HepG2 (cell line): Measurements from ENCODE around the gene TFAP2E.

Experiments used
- CTCF ChIP-seq: sonication (generic); formaldehyde crosslinking; IDR thresholded peaks from 2 replicates; pipeline ENCODE4 v1.5.0; 2020; ENCODE audit warnings: mild to moderate bottlenecking, missing genetic modification reagents, moderate library complexity
- EED ChIP-seq: sonication (generic); formaldehyde crosslinking; IDR thresholded peaks from 2 replicates; pipeline ENCODE4 v1.5.0; 2020; ENCODE audit warnings: mild to moderate bottlenecking, missing genetic modification reagents
- HDAC2 ChIP-seq: sonication (generic); formaldehyde crosslinking; IDR thresholded peaks from 2 replicates; pipeline ENCODE4 v1.4.0; 2020; ENCODE audit warnings: missing genetic modification reagents
- JUND ChIP-seq: sonication (generic); formaldehyde crosslinking; IDR thresholded peaks from 2 replicates; pipeline ENCODE4 v1.8.0; 2022; ENCODE audit warnings: mild to moderate bottlenecking, missing genetic modification reagents
- MTA3 ChIP-seq: sonication (generic); formaldehyde crosslinking; IDR thresholded peaks from 2 replicates; pipeline ENCODE4 v1.4.0; 2020; ENCODE audit warnings: missing genetic modification reagents
- MYC ChIP-seq: sonication (generic); formaldehyde crosslinking; IDR thresholded peaks from 2 replicates; pipeline ENCODE4 v1.9.0; 2021; ENCODE audit warnings: missing genetic modification reagents, borderline replicate concordance
- NCOA1 ChIP-seq: sonication (generic); formaldehyde crosslinking; IDR thresholded peaks from 2 replicates; pipeline ENCODE4 v1.9.0; 2021; ENCODE audit warnings: missing genetic modification reagents
- NFIC ChIP-seq: IDR thresholded peaks from 2 replicates; pipeline ENCODE4 v1.6.1; 2012; ENCODE audit warnings: mild to moderate bottlenecking, low read length, inconsistent platforms
- POLR2A ChIP-seq, 2 experiments: IDR thresholded peaks; 2 replicates each; pipeline ENCODE4 v1.6.1; 2011; ENCODE audit warnings: low read depth in 2 of 2, low read length in 2 of 2, mild to moderate bottlenecking in 1 of 2, moderate library complexity in 1 of 2; ENCODE audit not compliant: insufficient read depth in 1 of 2
- TCF7L2 ChIP-seq: IDR thresholded peaks from 2 replicates; pipeline ENCODE4 v1.6.1; 2011; ENCODE audit warnings: mild to moderate bottlenecking, low read depth, low read length, moderate library complexity
- ZBTB8A ChIP-seq: sonication (generic); formaldehyde crosslinking; IDR thresholded peaks from 2 replicates; pipeline ENCODE4 v1.4.0; 2020; ENCODE audit warnings: mild to moderate bottlenecking, low read depth, missing genetic modification reagents, borderline replicate concordance
- ZNF460 ChIP-seq: sonication (generic); formaldehyde crosslinking; IDR thresholded peaks from 2 replicates; pipeline ENCODE4 v1.5.1; 2020; ENCODE audit warnings: missing genetic modification reagents, mild to moderate bottlenecking, borderline replicate concordance
- ZNF501 ChIP-seq: sonication (generic); formaldehyde crosslinking; IDR thresholded peaks from 2 replicates; pipeline ENCODE4 v1.5.1; 2020; ENCODE audit warnings: mild to moderate bottlenecking, moderate library complexity, missing genetic modification reagents
- ZNF670 ChIP-seq: sonication (generic); formaldehyde crosslinking; IDR thresholded peaks from 2 replicates; pipeline ENCODE4 v1.8.0; 2022; ENCODE audit warnings: mild to moderate bottlenecking, missing genetic modification reagents, borderline replicate concordance

- TF ChIP-seq MYC (peak; percentile 83), EED (CRISPR knock-in tag) (peak; percentile 82; the same call in 1 of the 2 replicates), ZNF670 (CRISPR knock-in tag) (no peak), NFIC (no peak), MTA3 (CRISPR knock-in tag) (no peak), HDAC2 (peak; percentile 15; the same call in 1 of the 2 replicates), CTCF (0 out of 2 replicates have a peak, but pooled peaks have one; percentile 12), TCF7L2 (no peak), NCOA1 (no peak), POLR2A (IDR thresholded peaks at IDR 0.05; ENCODE audit: insufficient read depth in 1 of 2, low read depth in 2 of 2, low read length in 2 of 2) (peak; percentile 38 to 91; a peak in 3 of 4 replicates), ZNF460 (CRISPR knock-in tag) (no peak), ZBTB8A (CRISPR knock-in tag) (no peak), ZNF501 (CRISPR knock-in tag) (peak; percentile 15; the same call in 1 of the 2 replicates), JUND (CRISPR knock-in tag) (no peak)
Measured at GRCh38 chr1:35557611-35558373, 15.3 kb upstream of the TFAP2E start, which contains the start of gene NCDN.
